BJ (cell line): ENCODE data around the gene EXOSC7. TPM values are rescaled to one million over a fixed set of nuclear protein-coding genes. Genes with fewer than 3 reads are reported as not detected.

Source experiments
- CTCF ChIA-PET: fragments of 350-600 bp; formaldehyde crosslinking; extraction: SDS; loops from one replicate; lab custom pipeline; 2021; ENCODE audit warnings: antibody characterized with exemption, inconsistent platforms; lab: Yijun Ruan, JAX
- POLR2A ChIA-PET: fragments of 300-600 bp; sonication (Branson Sonifier 250); formaldehyde crosslinking; extraction: SDS; loops from one replicate; lab custom pipeline; 2021; ENCODE audit warnings: antibody characterized with exemption; lab: Charles Lee
- DNase-seq: peaks from one replicate; pipeline ENCODE4 v3.0.0-alpha.2; 2011; ENCODE audit warnings: low read depth
- H3K27me3 ChIP-seq: 2 replicates; pipeline ENCODE4 v1.6.0; 2011; ENCODE audit warnings: low read length; ENCODE audit not compliant: control insufficient read depth, insufficient read depth
- H3K36me3 ChIP-seq: 2 replicates; pipeline ENCODE4 v1.5.1; 2011; ENCODE audit warnings: low read length; ENCODE audit not compliant: control insufficient read depth, insufficient read depth
- H3K4me3 ChIP-seq: 2 replicates; pipeline ENCODE4 v1.5.1; 2011; ENCODE audit warnings: low read depth, mild to moderate bottlenecking, control low read depth, low read length
- polyA plus RNA-seq: library from polyadenylated mRNA; depleted of rRNA; stranded (reverse); fragments of >200 nt; gene quantifications from 2 replicates; pipeline ENCODE4 v1.2.3, GENCODE V29; 2011
- TF ChIP-seq, protein P1 (sequence below): IDR thresholded peaks from 2 replicates; pipeline ENCODE4 v1.5.1; 2011; ENCODE audit warnings: low read depth, mild to moderate bottlenecking, control low read depth, inconsistent platforms, low read length, moderate library complexity; ENCODE audit not compliant: insufficient read depth

The EXOSC7 gene
- polyA plus RNA-seq, 1 experiment, result 45.4 TPM

- Histone ChIP-seq H3K27me3 (no peaks in the 10 kb centered on the region), H3K4me3 (no peak overlapping the region), H3K36me3 (peaks cover 9% of the 10 kb centered on the region)
- TF ChIP-seq, protein P1, sequence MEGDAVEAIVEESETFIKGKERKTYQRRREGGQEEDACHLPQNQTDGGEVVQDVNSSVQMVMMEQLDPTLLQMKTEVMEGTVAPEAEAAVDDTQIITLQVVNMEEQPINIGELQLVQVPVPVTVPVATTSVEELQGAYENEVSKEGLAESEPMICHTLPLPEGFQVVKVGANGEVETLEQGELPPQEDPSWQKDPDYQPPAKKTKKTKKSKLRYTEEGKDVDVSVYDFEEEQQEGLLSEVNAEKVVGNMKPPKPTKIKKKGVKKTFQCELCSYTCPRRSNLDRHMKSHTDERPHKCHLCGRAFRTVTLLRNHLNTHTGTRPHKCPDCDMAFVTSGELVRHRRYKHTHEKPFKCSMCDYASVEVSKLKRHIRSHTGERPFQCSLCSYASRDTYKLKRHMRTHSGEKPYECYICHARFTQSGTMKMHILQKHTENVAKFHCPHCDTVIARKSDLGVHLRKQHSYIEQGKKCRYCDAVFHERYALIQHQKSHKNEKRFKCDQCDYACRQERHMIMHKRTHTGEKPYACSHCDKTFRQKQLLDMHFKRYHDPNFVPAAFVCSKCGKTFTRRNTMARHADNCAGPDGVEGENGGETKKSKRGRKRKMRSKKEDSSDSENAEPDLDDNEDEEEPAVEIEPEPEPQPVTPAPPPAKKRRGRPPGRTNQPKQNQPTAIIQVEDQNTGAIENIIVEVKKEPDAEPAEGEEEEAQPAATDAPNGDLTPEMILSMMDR, result peak; percentile 52
- CTCF ChIA-PET, result interaction anchor here (0.6 to 3.2 kb wide), 4 partner anchors 11 to 225 kb away, joined by 3 to 14 read pairs (median 4); partner anchors contain the start of genes EXOSC7 and ZDHHC3
- POLR2A ChIA-PET, result interaction anchor here (0.5 kb wide), 1 partner anchor 499 kb away, joined by 3 read pairs; no protein-coding TSS in a partner anchor
- no peak for DNase-seq
These were observed 12.0 kb downstream of the EXOSC7 start for GRCh38 chr3:44988073-44988472.

GRCh38 chr3:44989141-44989540 lies 13.1 kb downstream of the EXOSC7 start:
- TF ChIP-seq, protein P1, result no peak
- ChIA-PET POLR2A (no interaction called here), CTCF (interaction anchor here (1.3 to 3.2 kb wide), 2 partner anchors 12 kb away, joined by 5 to 14 read pairs; partner anchors contain the start of genes EXOSC7 and ZDHHC3)
- H3K36me3 ChIP-seq, result peaks cover 9% of the 10 kb centered on the region
- no peaks in the 10 kb centered on the region for H3K27me3 ChIP-seq
- no peak overlapping the region for H3K4me3 ChIP-seq
- DNase-seq, result no peak

- CTCF ChIA-PET, result interaction anchor here (0.7 to 3.2 kb wide), 2 partner anchors 13 to 17 kb away, joined by 3 to 14 read pairs; partner anchors contain the start of genes EXOSC7 and ZDHHC3
- TF ChIP-seq, protein P1, result no peak
- peaks cover 9% of the 10 kb centered on the region for H3K36me3 ChIP-seq
- no peak overlapping the region for H3K4me3 ChIP-seq
- no peak for DNase-seq
- H3K27me3 ChIP-seq, result no peaks in the 10 kb centered on the region
- POLR2A ChIA-PET, result no interaction called here
These were observed 13.8 kb downstream of the EXOSC7 start for GRCh38 chr3:44989636-44990373.

- DNase-seq, result no peak
- no peak overlapping the region for H3K4me3 ChIP-seq
- ChIA-PET POLR2A (no interaction called here), CTCF (interaction anchor here (1.5 to 1.8 kb wide), 3 partner anchors 8 to 20 kb away, joined by 5 to 8 read pairs (median 7); no protein-coding TSS in a partner anchor)
- H3K36me3 ChIP-seq, result peaks cover 9% of the 10 kb centered on the region
- no peaks in the 10 kb centered on the region for H3K27me3 ChIP-seq
- TF ChIP-seq, protein P1, result no peak
These were observed 15.3 kb downstream of the EXOSC7 start for GRCh38 chr3:44991326-44991725.
